ENCODE results near the gene ARPP21. TPM values are rescaled to one million over a fixed set of nuclear protein-coding genes. Genes with fewer than 3 reads are reported as not detected.

ARPP21 gene
- total and polyA plus RNA-seq, 2 experiments from 2014 or later: not detected

- Histone ChIP-seq H3K79me2 (ENCODE audit: insufficient read depth) (no peaks in the 10 kb centered on the region), H3K4me3 (no peak overlapping the region), H3F3A (ENCODE audit: insufficient read depth) (no peaks in the 10 kb centered on the region), H2AFZ (no peak overlapping the region), H4K20me1 (ENCODE audit: insufficient read depth) (no peaks in the 10 kb centered on the region), H3K27ac (no peak overlapping the region), H3K9me3 (ENCODE audit: low read depth) (no peaks in the 10 kb centered on the region), H3K4me1 (ENCODE audit: insufficient read depth) (no peaks in the 10 kb centered on the region), H3K4me2 (ENCODE audit: unreplicated experiment) (no peak overlapping the region), H3K9ac (no peak overlapping the region), H3K27me3 (replicated peaks; ENCODE audit: insufficient read depth) (no peaks in the 10 kb centered on the region), H3K36me3 (ENCODE audit: low read depth) (no peaks in the 10 kb centered on the region), H3K9me2 (ENCODE audit: insufficient read depth) (no peaks in the 10 kb centered on the region)
- DNase-seq: no peak
- in situ Hi-C loops (cut with MboI): no loop called here
- 5 to 8% methylated on average over 3 of the region's 3 CpGs for WGBS, 2 experiments (ENCODE audit: low coverage in 1 of 2, low lambda C conversion rate in 2 of 2, missing lambda C conversion rate in 2 of 2)
- TF ChIP-seq EZH2phosphoT487 (IDR thresholded peaks at IDR 0.05; ENCODE audit: insufficient read depth, low read depth) (no peak), EZH2 (IDR thresholded peaks at IDR 0.05; ENCODE audit: insufficient read depth, poor library complexity, severe bottlenecking) (no peak)
These were observed 118.8 kb downstream of the ARPP21 start for GRCh38 chr3:35757991-35758757.

- WGBS, 2 experiments (ENCODE audit: low coverage in 1 of 2, low lambda C conversion rate in 2 of 2, missing lambda C conversion rate in 2 of 2): 24 to 25% methylated on average over 4 of the region's 4 CpGs
- no peaks in the 10 kb centered on the region for H3K79me2 ChIP-seq (ENCODE audit: insufficient read depth)
- DNase-seq: no peak
These were observed 120.8 kb downstream of the ARPP21 start for GRCh38 chr3:35760146-35760545.

GRCh38 chr3:35761311-35761710, 122.0 kb downstream of the ARPP21 start:
- H3K4me2 ChIP-seq (ENCODE audit: unreplicated experiment): no peak overlapping the region
- H3K9me3 ChIP-seq (ENCODE audit: low read depth): no peaks in the 10 kb centered on the region
- H3K4me1 ChIP-seq (ENCODE audit: insufficient read depth): no peaks in the 10 kb centered on the region
- H3F3A ChIP-seq (ENCODE audit: insufficient read depth): no peaks in the 10 kb centered on the region
- H3K79me2 ChIP-seq (ENCODE audit: insufficient read depth): no peaks in the 10 kb centered on the region
- DNase-seq: no peak
- H4K20me1 ChIP-seq (ENCODE audit: insufficient read depth): no peaks in the 10 kb centered on the region
- H3K27me3 ChIP-seq (replicated peaks; ENCODE audit: insufficient read depth): no peaks in the 10 kb centered on the region
- no peak overlapping the region for H3K27ac ChIP-seq
- no peak overlapping the region for H2AFZ ChIP-seq
- in situ Hi-C loops (cut with MboI): no loop called here
- H3K9me2 ChIP-seq (ENCODE audit: insufficient read depth): no peaks in the 10 kb centered on the region
- no peak for TF ChIP-seq EZH2phosphoT487 (IDR thresholded peaks at IDR 0.05; ENCODE audit: insufficient read depth, low read depth)
- no peak for TF ChIP-seq EZH2 (IDR thresholded peaks at IDR 0.05; ENCODE audit: insufficient read depth, poor library complexity, severe bottlenecking)
- no peak overlapping the region for H3K4me3 ChIP-seq
- H3K9ac ChIP-seq: no peak overlapping the region
- WGBS, 2 experiments (ENCODE audit: low coverage in 1 of 2, low lambda C conversion rate in 2 of 2, missing lambda C conversion rate in 2 of 2): 4 to 10% methylated on average over 1 of the region's 1 CpG
- no peaks in the 10 kb centered on the region for H3K36me3 ChIP-seq (ENCODE audit: low read depth)

More at GRCh38 chr3:35760146-35760545, 120.8 kb downstream of the ARPP21 start:
- Histone ChIP-seq H3K27me3 (replicated peaks; ENCODE audit: insufficient read depth) (no peaks in the 10 kb centered on the region), H2AFZ (no peak overlapping the region), H3K9me3 (ENCODE audit: low read depth) (no peaks in the 10 kb centered on the region), H3K4me3 (no peak overlapping the region), H3K36me3 (ENCODE audit: low read depth) (no peaks in the 10 kb centered on the region), H3K4me1 (ENCODE audit: insufficient read depth) (no peaks in the 10 kb centered on the region), H4K20me1 (ENCODE audit: insufficient read depth) (no peaks in the 10 kb centered on the region), H3K9me2 (ENCODE audit: insufficient read depth) (no peaks in the 10 kb centered on the region), H3K9ac (no peak overlapping the region), H3F3A (ENCODE audit: insufficient read depth) (no peaks in the 10 kb centered on the region), H3K4me2 (ENCODE audit: unreplicated experiment) (no peak overlapping the region), H3K27ac (no peak overlapping the region)
- in situ Hi-C loops (cut with MboI): no loop called here
- TF ChIP-seq EZH2phosphoT487 (IDR thresholded peaks at IDR 0.05; ENCODE audit: insufficient read depth, low read depth) (no peak), EZH2 (IDR thresholded peaks at IDR 0.05; ENCODE audit: insufficient read depth, poor library complexity, severe bottlenecking) (no peak)

DNA sequence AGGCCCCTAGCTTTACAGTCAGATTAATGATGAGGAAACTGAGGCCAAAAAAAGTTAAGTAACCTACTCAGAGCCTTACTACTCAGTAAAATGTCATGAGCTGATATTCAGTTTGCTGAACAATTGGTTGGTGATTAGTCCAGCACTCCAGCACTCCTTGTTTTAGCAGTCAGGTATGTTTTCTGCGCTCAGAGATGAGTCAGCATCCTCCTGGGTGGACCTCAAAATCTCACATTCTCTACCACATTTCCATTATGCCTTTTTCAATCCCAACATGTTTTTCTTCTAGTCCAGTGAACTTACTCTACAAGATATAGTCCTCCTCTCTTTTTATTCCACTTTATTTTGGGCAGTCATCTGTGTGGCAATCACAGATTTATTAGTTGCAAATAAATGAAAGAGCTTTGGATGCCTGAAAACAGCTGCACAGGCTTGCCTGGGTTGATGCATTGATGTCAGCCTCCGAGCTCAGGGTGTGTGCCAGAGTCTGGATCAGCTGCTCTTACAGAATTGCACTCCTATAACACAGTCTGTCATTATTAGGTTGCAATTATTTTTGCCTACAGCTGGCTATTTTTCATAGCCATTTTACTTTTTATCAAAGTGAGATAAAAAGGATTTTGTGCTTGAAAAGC, 133.2 kb downstream of the ARPP21 start:
- H2AFZ ChIP-seq: no peak overlapping the region
- H4K20me1 ChIP-seq (ENCODE audit: insufficient read depth): no peaks in the 10 kb centered on the region
- no peak for TF ChIP-seq EZH2 (IDR thresholded peaks at IDR 0.05; ENCODE audit: insufficient read depth, poor library complexity, severe bottlenecking)
- TF ChIP-seq EZH2phosphoT487 (IDR thresholded peaks at IDR 0.05; ENCODE audit: insufficient read depth, low read depth): no peak
- WGBS, 2 experiments (ENCODE audit: low coverage in 1 of 2, low lambda C conversion rate in 2 of 2, missing lambda C conversion rate in 2 of 2): 8 to 9% methylated on average over 2 of the region's 2 CpGs
- in situ Hi-C loops (cut with MboI): no loop called here
- no peak overlapping the region for H3K27ac ChIP-seq
- no peaks in the 10 kb centered on the region for H3K4me1 ChIP-seq (ENCODE audit: insufficient read depth)
- no peak overlapping the region for H3K4me3 ChIP-seq
- DNase-seq: no peak
- no peaks in the 10 kb centered on the region for H3K36me3 ChIP-seq (ENCODE audit: low read depth)
- H3K9me3 ChIP-seq (ENCODE audit: low read depth): no peaks in the 10 kb centered on the region
- no peak overlapping the region for H3K9ac ChIP-seq
- H3F3A ChIP-seq (ENCODE audit: insufficient read depth): no peaks in the 10 kb centered on the region
- H3K4me2 ChIP-seq (ENCODE audit: unreplicated experiment): no peak overlapping the region
- H3K27me3 ChIP-seq (replicated peaks; ENCODE audit: insufficient read depth): no peaks in the 10 kb centered on the region
- H3K9me2 ChIP-seq (ENCODE audit: insufficient read depth): no peaks in the 10 kb centered on the region
- H3K79me2 ChIP-seq (ENCODE audit: insufficient read depth): no peaks in the 10 kb centered on the region
